Keratinocyte (primary cell): ENCODE data around the gene PFKFB4. TPM values are rescaled to one million over a fixed set of nuclear protein-coding genes. Genes with fewer than 3 reads are reported as not detected.

ENCODE experiments used
- DNase-seq: peaks from one replicate; pipeline ENCODE4 v3.0.0-alpha.2; 2011; ENCODE audit warnings: low read depth, missing footprints, low spot score
- FAIRE-seq: peaks from 2 replicates; lab custom pipeline; 2011; peaks lifted over from hg19 to GRCh38; lab: Jason Lieb, UNC
- H2AFZ ChIP-seq: 2 replicates; pipeline ENCODE4 v1.6.0; 2012; ENCODE audit warnings: low read length, control low read depth, inconsistent platforms; ENCODE audit not compliant: control insufficient read depth
- H3K27ac ChIP-seq: 2 replicates; pipeline ENCODE4 v1.5.1; 2011; ENCODE audit warnings: low read length; ENCODE audit not compliant: control insufficient read depth, insufficient read depth
- H3K27me3 ChIP-seq: 3 replicates; pipeline ENCODE4 v1.6.0; 2011; ENCODE audit warnings: low read length; ENCODE audit not compliant: control insufficient read depth, insufficient read depth; ENCODE audit errors: extremely low read depth
- H3K36me3 ChIP-seq, 2 experiments: 2 replicates in 1 of 2; 3 replicates in 1 of 2; pipeline ENCODE4 v1.5.1; 2011; ENCODE audit warnings: low read length in 2 of 2, mild to moderate bottlenecking in 1 of 2; ENCODE audit not compliant: control insufficient read depth in 2 of 2, insufficient read depth in 2 of 2; ENCODE audit errors: extremely low read depth in 1 of 2
- H3K4me1 ChIP-seq: 3 replicates; pipeline ENCODE4 v1.5.1; 2011; ENCODE audit warnings: low read length; ENCODE audit not compliant: control insufficient read depth, insufficient read depth; ENCODE audit errors: extremely low read depth
- H3K4me2 ChIP-seq: 3 replicates; pipeline ENCODE4 v1.6.0; 2011; ENCODE audit warnings: low read depth, low read length; ENCODE audit not compliant: control insufficient read depth, insufficient read depth; ENCODE audit errors: extremely low read depth
- H3K4me3 ChIP-seq, 3 experiments: fragments of 200-600 bp in 1 of 3; sonication (generic) in 1 of 3; 2 replicates in 2 of 3; 3 replicates in 1 of 3; pipeline ENCODE4 v1.5.1; 2011 to 2016; ENCODE audit warnings: low read length in 3 of 3, mild to moderate bottlenecking in 3 of 3, control low read depth in 2 of 3, inconsistent platforms in 1 of 3, low read depth in 1 of 3, mixed read lengths in 1 of 3, mixed run types in 1 of 3, moderate library complexity in 1 of 3; ENCODE audit not compliant: control insufficient read depth in 2 of 3, insufficient read depth in 2 of 3; ENCODE audit errors: extremely low read depth in 1 of 3
- H3K79me2 ChIP-seq: 2 replicates; pipeline ENCODE4 v1.6.0; 2012; ENCODE audit warnings: low read length; ENCODE audit not compliant: control insufficient read depth, insufficient read depth
- H3K9ac ChIP-seq: 3 replicates; pipeline ENCODE4 v1.6.0; 2011; ENCODE audit warnings: low read length; ENCODE audit not compliant: control insufficient read depth, insufficient read depth; ENCODE audit errors: extremely low read depth
- H3K9me1 ChIP-seq: 3 replicates; pipeline ENCODE4 v1.6.0; 2011; ENCODE audit warnings: low read length; ENCODE audit not compliant: control insufficient read depth, insufficient read depth; ENCODE audit errors: extremely low read depth
- H3K9me3 ChIP-seq: 2 replicates; pipeline ENCODE4 v1.5.1; 2012; ENCODE audit warnings: low read depth, low read length; ENCODE audit not compliant: control insufficient read depth
- H4K20me1 ChIP-seq: 3 replicates; pipeline ENCODE4 v1.6.0; 2011; ENCODE audit warnings: low read length; ENCODE audit not compliant: control insufficient read depth, insufficient read depth; ENCODE audit errors: extremely low read depth
- EZH2 ChIP-seq: IDR thresholded peaks from one replicate; pipeline ENCODE4 v1.6.1; 2012; ENCODE audit warnings: inconsistent platforms, mild to moderate bottlenecking, low read length, moderate library complexity
- dilution Hi-C: fragments of 300-500 bp; cut with MboI; formaldehyde crosslinking; loops from one replicate; pipeline ENCODE4 v1.7.0; 2020; ENCODE audit warnings: low sequenced_read_pairs; ENCODE audit not compliant: extremely low pct_ligation_motif_present
- polyA plus RNA-seq, 5 experiments: library from polyadenylated mRNA; depleted of rRNA in 3 of 5; stranded (reverse) in 3 of 5; stranded (forward) in 1 of 5; unstranded in 1 of 5; fragments of >200 nt; gene quantifications; 1 replicate in 1 of 5; 2 replicates in 3 of 5; 3 replicates in 1 of 5; pipeline versions ENCODE4 v1.2.1 to v1.2.3, GENCODE V29; 2011 to 2012; ENCODE audit warnings: missing spikeins in 2 of 5, low read depth in 1 of 5, low replicate concordance in 1 of 5
- TF ChIP-seq, protein P1 (sequence below), 3 experiments: IDR thresholded peaks in 1 of 3; conservative IDR thresholded peaks in 1 of 3; optimal IDR thresholded peaks in 1 of 3; 2 replicates in 2 of 3; 3 replicates in 1 of 3; pipeline versions ENCODE3 to v1.5.1; 2011; ENCODE audit warnings: low read length in 3 of 3, mild to moderate bottlenecking in 3 of 3, moderate library complexity in 2 of 3, control low read depth in 1 of 3, inconsistent platforms in 1 of 3; ENCODE audit not compliant: insufficient read depth in 2 of 3; ENCODE audit errors: extremely low read depth in 1 of 3

PFKFB4 gene
- polyA plus RNA-seq, 1 donor (not counting 4 experiments of a cell fraction or from before 2014, with no cell fraction given), result 15.1 TPM

DNA sequence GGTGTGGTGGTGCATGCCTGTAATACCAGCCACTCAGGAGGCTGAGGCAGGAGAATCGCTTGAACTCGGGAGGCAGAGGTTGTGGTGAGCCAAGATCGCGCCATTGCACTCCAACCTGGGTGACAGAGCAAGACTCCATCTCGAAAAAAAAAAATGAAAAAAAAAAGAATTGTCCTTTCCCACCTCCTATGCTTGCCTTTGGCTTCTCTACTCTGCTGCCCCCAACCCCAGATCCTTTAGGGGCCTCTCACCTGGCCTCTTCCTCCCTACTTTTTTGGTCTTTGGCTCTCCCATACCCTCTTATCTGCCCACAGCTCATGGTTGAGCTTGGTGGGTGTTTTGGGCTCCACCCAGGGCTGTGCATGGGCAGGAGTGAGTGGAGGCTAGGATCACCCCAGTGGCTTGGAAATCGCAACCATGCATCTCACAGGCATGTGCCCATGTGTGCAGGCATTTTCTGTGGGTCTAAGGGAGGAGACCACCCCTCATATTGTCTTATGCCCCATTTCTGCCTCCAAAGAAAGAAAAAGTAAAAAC, 50.6 kb downstream of the PFKFB4 start:
- Histone ChIP-seq H3K4me1 (peaks cover 34% of the 10 kb centered on the region), H3K4me2 (no peak overlapping the region), H3K27me3 (no peaks in the 10 kb centered on the region), H3K4me3 (no peak overlapping the region), H3K9me3 (no peaks in the 10 kb centered on the region), H3K36me3 (no peaks in the 10 kb centered on the region), H3K9me1 (no peaks in the 10 kb centered on the region), H4K20me1 (no peaks in the 10 kb centered on the region), H3K27ac (no peak overlapping the region), H3K9ac (no peak overlapping the region), H3K79me2 (no peaks in the 10 kb centered on the region), H2AFZ (no peak overlapping the region)
- no peak for TF ChIP-seq EZH2
- TF ChIP-seq, protein P1, sequence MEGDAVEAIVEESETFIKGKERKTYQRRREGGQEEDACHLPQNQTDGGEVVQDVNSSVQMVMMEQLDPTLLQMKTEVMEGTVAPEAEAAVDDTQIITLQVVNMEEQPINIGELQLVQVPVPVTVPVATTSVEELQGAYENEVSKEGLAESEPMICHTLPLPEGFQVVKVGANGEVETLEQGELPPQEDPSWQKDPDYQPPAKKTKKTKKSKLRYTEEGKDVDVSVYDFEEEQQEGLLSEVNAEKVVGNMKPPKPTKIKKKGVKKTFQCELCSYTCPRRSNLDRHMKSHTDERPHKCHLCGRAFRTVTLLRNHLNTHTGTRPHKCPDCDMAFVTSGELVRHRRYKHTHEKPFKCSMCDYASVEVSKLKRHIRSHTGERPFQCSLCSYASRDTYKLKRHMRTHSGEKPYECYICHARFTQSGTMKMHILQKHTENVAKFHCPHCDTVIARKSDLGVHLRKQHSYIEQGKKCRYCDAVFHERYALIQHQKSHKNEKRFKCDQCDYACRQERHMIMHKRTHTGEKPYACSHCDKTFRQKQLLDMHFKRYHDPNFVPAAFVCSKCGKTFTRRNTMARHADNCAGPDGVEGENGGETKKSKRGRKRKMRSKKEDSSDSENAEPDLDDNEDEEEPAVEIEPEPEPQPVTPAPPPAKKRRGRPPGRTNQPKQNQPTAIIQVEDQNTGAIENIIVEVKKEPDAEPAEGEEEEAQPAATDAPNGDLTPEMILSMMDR (optimal IDR thresholded peaks at IDR 0.05 in 1 of 3, IDR thresholded peaks at IDR 0.05 in 1 of 3, conservative IDR thresholded peaks at IDR 0.05 in 1 of 3; ENCODE audit: extremely low read depth in 1 of 3, insufficient read depth in 2 of 3, low read length in 3 of 3), result no peak
- FAIRE-seq (no peak), DNase-seq (no peak)
- dilution Hi-C loops, result no loop called here

DNA sequence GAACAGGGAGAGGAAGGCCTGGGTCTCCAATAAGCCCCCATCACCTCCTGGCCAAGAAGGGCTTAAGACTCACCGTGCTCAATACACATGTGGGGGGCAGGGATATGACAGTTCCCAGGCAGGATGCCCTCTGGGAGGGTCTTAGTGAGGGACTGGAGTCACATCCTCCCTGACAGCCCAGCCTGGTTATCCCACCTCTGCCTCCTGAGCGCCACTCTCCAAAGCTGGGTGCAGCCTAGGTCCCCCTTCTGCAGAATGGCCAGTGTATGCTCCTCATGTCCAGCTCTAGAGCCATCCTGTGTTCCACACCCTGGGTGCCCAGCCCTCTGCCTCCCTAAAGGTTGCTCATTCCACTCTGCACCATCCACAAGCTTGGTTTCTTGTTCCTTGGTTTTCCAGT, 51.5 kb downstream of the PFKFB4 start:
- H3K9ac ChIP-seq, result no peak overlapping the region
- no peaks in the 10 kb centered on the region for H3K27me3 ChIP-seq
- no peaks in the 10 kb centered on the region for H3K36me3 ChIP-seq
- H3K4me2 ChIP-seq, result no peak overlapping the region
- H3K4me1 ChIP-seq, result peaks cover 40% of the 10 kb centered on the region
- H4K20me1 ChIP-seq, result no peaks in the 10 kb centered on the region
- H3K9me1 ChIP-seq, result no peaks in the 10 kb centered on the region
- no peaks in the 10 kb centered on the region for H3K79me2 ChIP-seq
- no peak overlapping the region for H3K27ac ChIP-seq
- no peak overlapping the region for H2AFZ ChIP-seq
- DNase-seq, result no peak
- H3K9me3 ChIP-seq, result no peaks in the 10 kb centered on the region
- FAIRE-seq, result no peak
- TF ChIP-seq, protein P1 (optimal IDR thresholded peaks at IDR 0.05 in 1 of 3, IDR thresholded peaks at IDR 0.05 in 1 of 3, conservative IDR thresholded peaks at IDR 0.05 in 1 of 3; ENCODE audit: extremely low read depth in 1 of 3, insufficient read depth in 2 of 3, low read length in 3 of 3), result no peak
- no peak for TF ChIP-seq EZH2
- dilution Hi-C loops, result no loop called here
- H3K4me3 ChIP-seq, result no peak overlapping the region
